HEK293 (cell line): Measurements from ENCODE around the gene RPS28.

Source experiments
- BCL11B ChIP-seq: fragments of 450-650 bp; formaldehyde crosslinking; IDR thresholded peaks from 2 replicates; pipeline ENCODE4 v1.5.1; 2016; ENCODE audit warnings: low read depth, missing biosample characterization, missing genetic modification characterization
- GFI1B ChIP-seq: fragments of 450-650 bp; formaldehyde crosslinking; IDR thresholded peaks from 2 replicates; pipeline ENCODE4 v1.5.1; 2016; ENCODE audit warnings: missing biosample characterization, missing genetic modification characterization
- GLI4 ChIP-seq: fragments of 450-650 bp; formaldehyde crosslinking; IDR thresholded peaks from 2 replicates; pipeline ENCODE4 v1.5.1; 2016; ENCODE audit warnings: missing biosample characterization, missing genetic modification characterization
- PRDM1 ChIP-seq: fragments of 450-650 bp; formaldehyde crosslinking; IDR thresholded peaks from 2 replicates; pipeline ENCODE4; 2016; ENCODE audit warnings: missing biosample characterization, missing genetic modification characterization
- REPIN1 ChIP-seq: fragments of 450-650 bp; formaldehyde crosslinking; IDR thresholded peaks from 2 replicates; pipeline ENCODE4 v1.5.1; 2017; ENCODE audit warnings: missing biosample characterization, missing genetic modification characterization, low read depth
- ZBTB21 ChIP-seq: fragments of 450-650 bp; formaldehyde crosslinking; IDR thresholded peaks from 2 replicates; pipeline ENCODE4 v1.5.1; 2017; ENCODE audit warnings: missing biosample characterization, missing genetic modification characterization
- ZBTB48 ChIP-seq: fragments of 450-650 bp; formaldehyde crosslinking; IDR thresholded peaks from 2 replicates; pipeline ENCODE4 v1.5.1; 2016; ENCODE audit warnings: missing biosample characterization, missing genetic modification characterization
- ZFHX2 ChIP-seq: fragments of 450-650 bp; formaldehyde crosslinking; conservative IDR thresholded peaks from 2 replicates; pipeline ENCODE4 v1.5.1; 2016; ENCODE audit warnings: missing biosample characterization, missing genetic modification characterization
- ZFP3 ChIP-seq: fragments of 450-650 bp; formaldehyde crosslinking; IDR thresholded peaks from 2 replicates; pipeline ENCODE4 v1.5.1; 2016; ENCODE audit warnings: low read depth, missing biosample characterization, missing genetic modification characterization
- ZFP41 ChIP-seq: fragments of 450-650 bp; formaldehyde crosslinking; IDR thresholded peaks from 2 replicates; pipeline ENCODE4 v1.5.1; 2016; ENCODE audit warnings: missing biosample characterization, missing genetic modification characterization, borderline replicate concordance
- ZFP69B ChIP-seq: fragments of 450-650 bp; formaldehyde crosslinking; IDR thresholded peaks from 2 replicates; pipeline ENCODE4 v1.5.1; 2016; ENCODE audit warnings: missing biosample characterization, missing genetic modification characterization
- ZIC2 ChIP-seq: fragments of 450-650 bp; formaldehyde crosslinking; IDR thresholded peaks from 2 replicates; pipeline ENCODE4 v1.5.1; 2016; ENCODE audit warnings: missing biosample characterization, missing genetic modification characterization
- ZNF133 ChIP-seq: fragments of 450-650 bp; formaldehyde crosslinking; IDR thresholded peaks from 2 replicates; pipeline ENCODE4 v1.5.1; 2016; ENCODE audit warnings: missing biosample characterization, missing genetic modification characterization
- ZNF146 ChIP-seq: fragments of 450-650 bp; formaldehyde crosslinking; IDR thresholded peaks from 2 replicates; pipeline ENCODE4 v1.5.1; 2016; ENCODE audit warnings: missing biosample characterization, missing genetic modification characterization
- ZNF239 ChIP-seq: fragments of 450-650 bp; formaldehyde crosslinking; IDR thresholded peaks from 2 replicates; pipeline ENCODE4 v1.5.1; 2016; ENCODE audit warnings: missing biosample characterization, missing genetic modification characterization
- ZNF24 ChIP-seq: fragments of 450-650 bp; formaldehyde crosslinking; IDR thresholded peaks from 2 replicates; pipeline ENCODE4 v1.5.1; 2016; ENCODE audit warnings: missing biosample characterization, missing genetic modification characterization
- ZNF266 ChIP-seq: fragments of 450-650 bp; formaldehyde crosslinking; IDR thresholded peaks from 2 replicates; pipeline ENCODE4 v1.5.1; 2016; ENCODE audit warnings: missing biosample characterization, missing genetic modification characterization, low read depth
- ZNF292 ChIP-seq: fragments of 450-650 bp; formaldehyde crosslinking; IDR thresholded peaks from 2 replicates; pipeline ENCODE4 v1.5.1; 2016; ENCODE audit warnings: low read depth, missing biosample characterization, missing genetic modification characterization, borderline replicate concordance
- ZNF501 ChIP-seq: fragments of 450-650 bp; formaldehyde crosslinking; IDR thresholded peaks from 2 replicates; pipeline ENCODE4 v1.5.1; 2016; ENCODE audit warnings: missing biosample characterization, missing genetic modification characterization
- ZNF510 ChIP-seq: fragments of 450-650 bp; formaldehyde crosslinking; IDR thresholded peaks from 2 replicates; pipeline ENCODE4 v1.5.1; 2018; ENCODE audit warnings: mild to moderate bottlenecking, missing genetic modification characterization, missing biosample characterization; ENCODE audit not compliant: insufficient replicate concordance
- ZNF585B ChIP-seq: fragments of 450-650 bp; formaldehyde crosslinking; IDR thresholded peaks from 2 replicates; pipeline ENCODE4 v1.5.1; 2016; ENCODE audit warnings: missing biosample characterization, missing genetic modification characterization
- ZNF610 ChIP-seq: fragments of 450-650 bp; formaldehyde crosslinking; IDR thresholded peaks from 2 replicates; pipeline ENCODE4 v1.5.1; 2016; ENCODE audit warnings: missing biosample characterization, missing genetic modification characterization, borderline replicate concordance
- ZNF670 ChIP-seq: fragments of 450-650 bp; formaldehyde crosslinking; IDR thresholded peaks from 2 replicates; pipeline ENCODE4 v1.5.1; 2016; ENCODE audit warnings: missing biosample characterization, missing genetic modification characterization, low read depth
- ZNF747 ChIP-seq: fragments of 450-650 bp; formaldehyde crosslinking; IDR thresholded peaks from 2 replicates; pipeline ENCODE4 v1.5.1; 2016; ENCODE audit warnings: missing biosample characterization, missing genetic modification characterization
- ZNF785 ChIP-seq: fragments of 450-650 bp; formaldehyde crosslinking; IDR thresholded peaks from 2 replicates; pipeline ENCODE4 v1.5.1; 2016; ENCODE audit warnings: missing biosample characterization, missing genetic modification characterization
- TF ChIP-seq, protein P1 (sequence below): fragments of 450-650 bp; formaldehyde crosslinking; conservative IDR thresholded peaks from 2 replicates; pipeline ENCODE4 v1.5.1; 2016; ENCODE audit warnings: low read depth, missing biosample characterization, missing genetic modification characterization
- TF ChIP-seq, protein P2 (sequence below): fragments of 450-650 bp; IDR thresholded peaks from 2 replicates; pipeline ENCODE4 v1.5.1; 2018; ENCODE audit warnings: missing biosample characterization, missing genetic modification characterization
- TF ChIP-seq, protein P3 (sequence below): fragments of 450-650 bp; formaldehyde crosslinking; IDR thresholded peaks from 2 replicates; pipeline ENCODE4 v1.5.1; 2016; ENCODE audit warnings: missing biosample characterization, missing genetic modification characterization
- TF ChIP-seq, protein P4 (sequence below): fragments of 450-650 bp; formaldehyde crosslinking; IDR thresholded peaks from 2 replicates; pipeline ENCODE4 v1.5.1; 2016; ENCODE audit warnings: missing biosample characterization, missing genetic modification characterization

RPS28 gene

DNA sequence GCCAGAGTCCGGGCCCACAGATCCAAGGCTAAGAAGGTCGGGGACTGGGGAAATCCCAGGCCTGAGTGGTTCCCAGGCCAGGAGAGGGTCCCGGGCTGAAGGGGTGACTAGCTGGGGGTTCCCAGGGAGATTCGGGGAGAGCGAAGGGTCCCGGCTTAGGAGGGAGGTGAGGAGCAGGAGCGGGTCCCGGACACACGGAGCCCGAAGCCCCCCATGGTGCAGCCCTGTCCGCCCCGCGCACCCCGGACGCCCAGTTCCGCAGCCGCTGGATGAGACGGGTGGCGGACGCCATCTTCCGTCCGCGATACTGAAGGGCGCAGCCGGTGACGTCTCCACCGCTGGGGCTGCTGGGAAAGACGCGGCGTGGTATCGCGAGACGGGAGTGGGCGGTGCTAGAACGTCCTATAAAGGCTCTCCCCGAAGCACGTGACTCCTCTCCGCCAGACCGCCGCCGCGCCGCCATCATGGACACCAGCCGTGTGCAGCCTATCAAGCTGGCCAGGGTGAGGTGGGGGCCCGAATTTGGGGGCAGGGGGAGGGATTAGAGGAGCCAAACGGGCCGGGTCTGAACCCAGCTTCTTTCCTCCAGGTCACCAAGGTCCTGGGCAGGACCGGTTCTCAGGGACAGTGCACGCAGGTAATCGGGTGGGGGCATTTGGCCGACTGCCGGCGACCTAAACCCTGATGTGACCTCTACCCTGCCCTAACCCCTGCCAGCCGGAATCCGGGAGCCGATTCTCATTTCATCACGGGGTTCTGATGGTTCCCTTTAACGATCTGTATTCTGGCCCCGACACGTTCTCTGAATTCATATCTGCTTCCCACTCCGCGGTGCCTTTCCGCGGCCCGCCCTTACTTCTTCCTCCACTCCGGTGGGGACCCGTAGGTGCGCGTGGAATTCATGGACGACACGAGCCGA is at the start of gene RPS28, which contains the start of gene NDUFA7 (continued):
- TF ChIP-seq, protein P1, sequence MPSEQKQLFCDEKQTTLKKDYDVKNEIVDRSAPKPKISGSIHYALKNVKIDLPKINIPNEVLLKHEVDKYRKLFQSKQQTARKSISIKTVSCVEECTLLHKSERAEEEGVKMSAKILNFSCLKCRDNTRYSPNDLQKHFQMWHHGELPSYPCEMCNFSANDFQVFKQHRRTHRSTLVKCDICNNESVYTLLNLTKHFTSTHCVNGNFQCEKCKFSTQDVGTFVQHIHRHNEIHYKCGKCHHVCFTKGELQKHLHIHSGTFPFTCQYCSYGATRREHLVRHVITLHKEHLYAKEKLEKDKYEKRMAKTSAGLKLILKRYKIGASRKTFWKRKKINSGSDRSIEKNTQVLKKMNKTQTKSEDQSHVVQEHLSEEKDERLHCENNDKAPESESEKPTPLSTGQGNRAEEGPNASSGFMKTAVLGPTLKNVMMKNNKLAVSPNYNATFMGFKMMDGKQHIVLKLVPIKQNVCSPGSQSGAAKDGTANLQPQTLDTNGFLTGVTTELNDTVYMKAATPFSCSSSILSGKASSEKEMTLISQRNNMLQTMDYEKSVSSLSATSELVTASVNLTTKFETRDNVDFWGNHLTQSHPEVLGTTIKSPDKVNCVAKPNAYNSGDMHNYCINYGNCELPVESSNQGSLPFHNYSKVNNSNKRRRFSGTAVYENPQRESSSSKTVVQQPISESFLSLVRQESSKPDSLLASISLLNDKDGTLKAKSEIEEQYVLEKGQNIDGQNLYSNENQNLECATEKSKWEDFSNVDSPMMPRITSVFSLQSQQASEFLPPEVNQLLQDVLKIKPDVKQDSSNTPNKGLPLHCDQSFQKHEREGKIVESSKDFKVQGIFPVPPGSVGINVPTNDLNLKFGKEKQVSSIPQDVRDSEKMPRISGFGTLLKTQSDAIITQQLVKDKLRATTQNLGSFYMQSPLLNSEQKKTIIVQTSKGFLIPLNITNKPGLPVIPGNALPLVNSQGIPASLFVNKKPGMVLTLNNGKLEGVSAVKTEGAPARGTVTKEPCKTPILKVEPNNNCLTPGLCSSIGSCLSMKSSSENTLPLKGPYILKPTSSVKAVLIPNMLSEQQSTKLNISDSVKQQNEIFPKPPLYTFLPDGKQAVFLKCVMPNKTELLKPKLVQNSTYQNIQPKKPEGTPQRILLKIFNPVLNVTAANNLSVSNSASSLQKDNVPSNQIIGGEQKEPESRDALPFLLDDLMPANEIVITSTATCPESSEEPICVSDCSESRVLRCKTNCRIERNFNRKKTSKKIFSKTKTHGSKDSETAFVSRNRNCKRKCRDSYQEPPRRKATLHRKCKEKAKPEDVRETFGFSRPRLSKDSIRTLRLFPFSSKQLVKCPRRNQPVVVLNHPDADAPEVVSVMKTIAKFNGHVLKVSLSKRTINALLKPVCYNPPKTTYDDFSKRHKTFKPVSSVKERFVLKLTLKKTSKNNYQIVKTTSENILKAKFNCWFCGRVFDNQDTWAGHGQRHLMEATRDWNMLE (tag by site-specific recombination) = no peak
- TF ChIP-seq ZFP3 = no peak
- no peak for TF ChIP-seq ZNF585B (tag by site-specific recombination)
- TF ChIP-seq, protein P2, sequence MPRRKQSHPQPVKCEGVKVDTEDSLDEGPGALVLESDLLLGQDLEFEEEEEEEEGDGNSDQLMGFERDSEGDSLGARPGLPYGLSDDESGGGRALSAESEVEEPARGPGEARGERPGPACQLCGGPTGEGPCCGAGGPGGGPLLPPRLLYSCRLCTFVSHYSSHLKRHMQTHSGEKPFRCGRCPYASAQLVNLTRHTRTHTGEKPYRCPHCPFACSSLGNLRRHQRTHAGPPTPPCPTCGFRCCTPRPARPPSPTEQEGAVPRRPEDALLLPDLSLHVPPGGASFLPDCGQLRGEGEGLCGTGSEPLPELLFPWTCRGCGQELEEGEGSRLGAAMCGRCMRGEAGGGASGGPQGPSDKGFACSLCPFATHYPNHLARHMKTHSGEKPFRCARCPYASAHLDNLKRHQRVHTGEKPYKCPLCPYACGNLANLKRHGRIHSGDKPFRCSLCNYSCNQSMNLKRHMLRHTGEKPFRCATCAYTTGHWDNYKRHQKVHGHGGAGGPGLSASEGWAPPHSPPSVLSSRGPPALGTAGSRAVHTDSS = no peak
- no peak for TF ChIP-seq REPIN1 (tag by site-specific recombination)
- no peak for TF ChIP-seq ZNF239 (tag by site-specific recombination)
- no peak for TF ChIP-seq GFI1B
- no peak for TF ChIP-seq ZNF266 (tag by site-specific recombination)
- TF ChIP-seq ZBTB48 = 0 out of 2 replicates have a peak, but pooled peaks have one; percentile 13
- no peak for TF ChIP-seq ZFP69B (tag by site-specific recombination)
- TF ChIP-seq ZNF501 = peak; percentile 80
- 0 out of 2 replicates have a peak, but pooled peaks have one; percentile 37 for TF ChIP-seq BCL11B
- TF ChIP-seq ZIC2 (tag by site-specific recombination) = no peak
- TF ChIP-seq ZNF670 (tag by site-specific recombination) = no peak
- TF ChIP-seq ZNF785 (tag by site-specific recombination) = no peak
- TF ChIP-seq ZNF510 (tag by site-specific recombination) = no peak
- TF ChIP-seq ZNF133 (tag by site-specific recombination) = no peak
- TF ChIP-seq PRDM1 (tag by site-specific recombination) = no peak
- TF ChIP-seq GLI4 (tag by site-specific recombination) = no peak
- TF ChIP-seq ZNF146 (tag by site-specific recombination) = no peak
- TF ChIP-seq ZNF610 (tag by site-specific recombination) = no peak
- TF ChIP-seq, protein P3, sequence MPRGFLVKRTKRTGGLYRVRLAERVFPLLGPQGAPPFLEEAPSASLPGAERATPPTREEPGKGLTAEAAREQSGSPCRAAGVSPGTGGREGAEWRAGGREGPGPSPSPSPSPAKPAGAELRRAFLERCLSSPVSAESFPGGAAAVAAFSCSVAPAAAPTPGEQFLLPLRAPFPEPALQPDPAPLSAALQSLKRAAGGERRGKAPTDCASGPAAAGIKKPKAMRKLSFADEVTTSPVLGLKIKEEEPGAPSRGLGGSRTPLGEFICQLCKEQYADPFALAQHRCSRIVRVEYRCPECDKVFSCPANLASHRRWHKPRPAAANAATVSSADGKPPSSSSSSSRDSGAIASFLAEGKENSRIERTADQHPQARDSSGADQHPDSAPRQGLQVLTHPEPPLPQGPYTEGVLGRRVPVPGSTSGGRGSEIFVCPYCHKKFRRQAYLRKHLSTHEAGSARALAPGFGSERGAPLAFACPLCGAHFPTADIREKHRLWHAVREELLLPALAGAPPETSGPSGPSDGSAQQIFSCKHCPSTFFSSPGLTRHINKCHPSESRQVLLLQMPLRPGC = peak; percentile 39; the same call in 1 of the 2 replicates
- no peak; the same call in 1 of the 2 replicates for TF ChIP-seq ZBTB21
- 0 out of 2 replicates have a peak, but pooled peaks have one; percentile 79 for TF ChIP-seq ZNF24 (tag by site-specific recombination)
- TF ChIP-seq ZFP41 (tag by site-specific recombination) = no peak
- TF ChIP-seq, protein P4, sequence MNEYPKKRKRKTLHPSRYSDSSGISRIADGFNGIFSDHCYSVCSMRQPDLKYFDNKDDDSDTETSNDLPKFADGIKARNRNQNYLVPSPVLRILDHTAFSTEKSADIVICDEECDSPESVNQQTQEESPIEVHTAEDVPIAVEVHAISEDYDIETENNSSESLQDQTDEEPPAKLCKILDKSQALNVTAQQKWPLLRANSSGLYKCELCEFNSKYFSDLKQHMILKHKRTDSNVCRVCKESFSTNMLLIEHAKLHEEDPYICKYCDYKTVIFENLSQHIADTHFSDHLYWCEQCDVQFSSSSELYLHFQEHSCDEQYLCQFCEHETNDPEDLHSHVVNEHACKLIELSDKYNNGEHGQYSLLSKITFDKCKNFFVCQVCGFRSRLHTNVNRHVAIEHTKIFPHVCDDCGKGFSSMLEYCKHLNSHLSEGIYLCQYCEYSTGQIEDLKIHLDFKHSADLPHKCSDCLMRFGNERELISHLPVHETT (tag by site-specific recombination) = peak; percentile 81
- no peak for TF ChIP-seq ZNF292 (tag by site-specific recombination)
- peak; percentile 69 for TF ChIP-seq ZFHX2 (tag by site-specific recombination)
- TF ChIP-seq ZNF747 (tag by site-specific recombination) = no peak
